HPDE6-E6E7 (cell line): ENCODE data around the gene CD74.

Experiments used
- DNase-seq: peaks from one replicate; pipeline ENCODE4 v3.0.0; 2011; ENCODE audit warnings: missing footprints; ENCODE audit errors: extremely low spot score

Gene CD74

DNA sequence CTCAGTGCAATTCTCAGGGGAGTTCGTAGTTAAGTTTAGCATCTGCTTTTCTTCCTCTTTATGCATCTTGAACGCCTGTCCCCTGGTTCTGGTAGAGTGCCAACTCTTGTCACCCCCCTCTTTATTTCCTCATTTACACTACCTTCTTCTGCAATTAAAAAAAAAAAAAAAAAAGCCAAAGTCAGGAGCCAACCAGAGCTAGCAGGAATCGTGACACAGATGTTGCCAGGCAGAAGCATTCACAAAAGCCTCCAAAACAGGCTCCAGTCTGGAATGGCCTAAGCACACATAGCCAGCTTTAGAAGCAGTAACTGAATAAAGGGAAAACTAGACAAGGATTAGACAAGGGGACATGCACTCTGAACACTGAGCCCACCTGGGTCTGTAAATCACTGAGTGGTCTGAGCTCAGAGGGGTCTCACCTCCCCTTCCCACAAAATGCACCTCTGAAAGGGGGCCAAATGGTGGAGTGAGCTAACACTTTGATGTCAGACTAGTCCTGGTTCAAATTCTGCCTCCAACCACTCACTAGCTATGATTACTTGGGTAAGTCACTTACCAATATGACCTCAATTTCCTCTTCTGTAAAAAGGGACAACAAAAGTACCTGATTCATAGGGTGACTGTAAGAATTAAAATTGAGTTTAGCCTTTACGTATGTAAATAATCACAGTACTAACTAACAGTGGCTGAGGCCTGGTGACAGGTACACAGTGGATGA lies 2.0 kb downstream of the CD74 start:
- DNase-seq: peak; percentile 78

DNA sequence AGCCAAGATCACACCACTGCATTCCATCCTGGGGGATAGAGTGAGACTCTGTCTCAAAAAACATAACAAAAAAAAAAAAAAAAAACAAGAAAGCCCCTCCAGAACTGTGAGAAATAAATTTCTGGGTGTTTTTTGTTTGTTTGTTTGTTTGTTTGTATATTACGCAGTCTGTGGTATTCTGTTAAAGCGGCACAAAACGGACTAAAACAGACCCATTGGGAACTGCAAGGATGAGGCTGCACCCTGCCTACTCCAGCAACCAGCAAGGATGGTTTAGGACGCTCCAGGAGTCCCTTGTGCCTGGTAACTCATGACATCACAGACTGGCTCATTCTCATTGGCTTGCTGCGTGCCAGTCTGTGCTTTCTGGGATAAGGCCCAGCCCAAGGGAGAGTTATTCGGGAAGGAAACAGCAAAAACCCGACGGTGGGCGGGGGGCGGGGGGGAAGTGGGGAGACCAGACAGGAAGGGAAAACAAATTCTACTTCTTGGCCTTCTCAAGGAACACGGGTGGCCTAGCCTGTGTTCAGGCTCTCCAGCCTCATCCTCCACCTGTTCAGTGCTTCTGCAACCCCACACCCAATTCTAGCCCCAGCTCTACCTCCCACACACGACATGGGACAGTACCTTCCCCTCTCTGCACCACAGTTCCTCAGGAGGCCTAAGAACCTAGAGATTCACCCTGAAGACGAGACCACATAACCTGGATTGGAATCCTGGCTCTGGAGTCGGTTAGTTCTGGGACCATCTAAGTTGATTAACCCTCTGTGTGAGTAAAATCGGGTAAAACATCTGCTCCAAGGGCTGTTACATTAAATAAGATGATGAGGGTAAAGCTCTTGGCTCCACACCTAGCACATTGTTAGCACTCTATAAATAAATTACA lies 2.8 kb downstream of the CD74 start:
- peak; percentile 100 for DNase-seq

DNA sequence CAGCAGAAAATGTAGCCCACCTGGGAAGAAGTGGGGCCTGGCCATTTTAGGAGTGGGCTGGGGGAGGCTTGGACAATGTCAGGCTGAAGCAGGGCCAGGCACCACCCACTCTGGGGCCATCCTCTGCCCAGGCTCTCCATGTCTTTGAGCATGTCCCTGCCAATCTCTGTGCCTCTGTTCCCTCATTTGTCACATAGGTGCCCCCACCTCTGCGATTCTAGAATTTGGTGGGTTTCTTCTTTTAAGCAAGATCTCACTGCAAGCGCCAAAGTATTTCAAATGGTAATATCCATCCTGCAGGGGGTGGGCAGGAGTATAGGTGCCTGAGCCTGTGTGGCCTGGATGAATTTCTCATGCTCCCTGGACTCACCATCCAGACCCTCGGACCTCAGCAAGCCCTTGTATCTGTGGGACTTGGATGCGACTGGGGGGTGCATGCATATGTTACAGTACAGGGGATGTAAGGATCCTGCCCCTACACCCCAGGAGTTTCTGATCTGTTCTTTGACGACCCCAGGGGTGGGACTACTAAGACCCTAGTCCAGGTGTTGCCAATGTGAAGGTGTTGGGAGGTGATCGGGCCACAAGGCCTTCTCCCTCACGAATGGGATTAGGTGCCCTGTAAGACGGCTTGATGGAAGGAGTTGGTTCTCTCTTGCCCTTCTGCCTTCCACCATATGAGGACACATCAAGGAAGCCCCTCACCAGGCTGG lies 4.3 kb downstream of the CD74 start:
- no peak for DNase-seq

DNA sequence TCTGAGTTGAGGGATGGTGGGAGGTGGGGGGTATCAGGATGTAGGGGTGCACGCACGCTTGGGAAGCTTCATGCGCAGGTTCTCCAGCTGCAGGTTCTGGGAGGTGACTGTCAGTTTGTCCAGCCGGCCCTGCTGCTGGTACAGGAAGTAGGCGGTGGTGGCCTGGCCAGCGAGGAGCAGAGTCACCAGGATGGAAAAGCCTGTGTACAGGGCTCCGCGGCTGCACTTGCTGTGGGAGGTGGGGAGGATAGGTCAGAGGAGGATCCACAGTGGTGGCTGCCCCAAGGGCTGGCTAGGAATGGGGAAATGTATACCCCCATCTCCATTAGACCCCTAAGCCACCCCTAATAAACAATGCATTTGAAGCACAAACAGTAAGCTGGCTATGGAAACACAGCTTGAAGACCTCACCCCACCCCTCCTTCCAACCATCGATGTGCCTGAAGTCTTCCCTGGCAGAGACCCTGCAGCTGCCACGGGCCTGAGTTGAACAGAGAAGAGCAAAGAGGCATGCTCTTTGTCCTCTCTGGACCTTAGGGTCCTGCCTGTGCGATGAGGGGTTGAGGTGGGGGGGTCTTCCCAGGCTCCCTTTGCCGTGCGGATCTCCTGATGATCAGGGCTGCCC lies 5.5 kb downstream of the CD74 start:
- no peak for DNase-seq

DNA sequence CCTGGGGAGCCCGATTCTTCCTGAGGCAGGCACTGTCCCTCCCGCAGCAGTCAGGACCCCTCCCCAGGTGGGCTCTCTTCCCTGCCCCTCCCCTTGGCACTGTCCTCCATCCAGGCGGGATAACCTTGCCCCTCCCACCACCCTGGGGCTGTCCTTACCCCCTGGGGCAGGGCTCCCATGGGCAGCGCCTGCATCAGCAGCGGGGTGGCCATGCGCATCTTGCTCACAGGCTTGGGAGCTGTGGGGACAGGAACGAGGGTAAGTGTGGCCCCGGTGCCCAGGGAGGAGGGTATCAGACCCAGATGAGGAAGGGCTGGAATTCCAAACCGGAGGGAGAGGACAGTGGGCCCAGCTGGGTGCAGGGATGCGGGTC lies 6.0 kb downstream of the CD74 start:
- no peak for DNase-seq

DNA sequence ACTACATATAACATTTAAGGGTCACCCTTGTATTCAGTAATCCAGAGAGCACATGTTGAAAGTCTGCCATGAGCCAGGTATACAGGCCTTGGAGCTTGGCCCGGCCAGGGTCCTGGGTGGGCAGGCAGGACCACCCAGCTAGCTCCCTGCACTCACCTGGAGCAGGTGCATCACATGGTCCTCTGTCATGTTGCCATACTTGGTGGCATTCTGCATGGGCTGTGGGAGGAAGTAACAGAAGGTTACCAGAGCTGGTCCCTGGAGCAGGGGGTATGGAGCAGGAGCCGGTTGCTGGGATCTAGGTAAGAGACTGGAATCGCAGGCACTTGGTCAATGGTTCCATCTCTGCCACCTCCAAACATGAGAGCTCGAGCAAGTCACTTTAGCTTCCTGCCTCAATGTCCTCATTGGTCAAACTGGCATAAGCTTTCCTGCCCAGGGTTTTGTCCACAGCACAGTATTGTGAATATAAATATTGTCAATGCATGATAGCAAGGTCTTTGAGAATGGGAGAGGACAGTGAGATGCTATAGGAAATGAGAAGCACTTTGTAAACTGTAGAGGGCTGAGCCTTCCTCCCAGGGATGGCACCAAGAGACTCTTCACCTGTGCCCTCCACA lies 6.5 kb downstream of the CD74 start:
- DNase-seq: no peak

DNA sequence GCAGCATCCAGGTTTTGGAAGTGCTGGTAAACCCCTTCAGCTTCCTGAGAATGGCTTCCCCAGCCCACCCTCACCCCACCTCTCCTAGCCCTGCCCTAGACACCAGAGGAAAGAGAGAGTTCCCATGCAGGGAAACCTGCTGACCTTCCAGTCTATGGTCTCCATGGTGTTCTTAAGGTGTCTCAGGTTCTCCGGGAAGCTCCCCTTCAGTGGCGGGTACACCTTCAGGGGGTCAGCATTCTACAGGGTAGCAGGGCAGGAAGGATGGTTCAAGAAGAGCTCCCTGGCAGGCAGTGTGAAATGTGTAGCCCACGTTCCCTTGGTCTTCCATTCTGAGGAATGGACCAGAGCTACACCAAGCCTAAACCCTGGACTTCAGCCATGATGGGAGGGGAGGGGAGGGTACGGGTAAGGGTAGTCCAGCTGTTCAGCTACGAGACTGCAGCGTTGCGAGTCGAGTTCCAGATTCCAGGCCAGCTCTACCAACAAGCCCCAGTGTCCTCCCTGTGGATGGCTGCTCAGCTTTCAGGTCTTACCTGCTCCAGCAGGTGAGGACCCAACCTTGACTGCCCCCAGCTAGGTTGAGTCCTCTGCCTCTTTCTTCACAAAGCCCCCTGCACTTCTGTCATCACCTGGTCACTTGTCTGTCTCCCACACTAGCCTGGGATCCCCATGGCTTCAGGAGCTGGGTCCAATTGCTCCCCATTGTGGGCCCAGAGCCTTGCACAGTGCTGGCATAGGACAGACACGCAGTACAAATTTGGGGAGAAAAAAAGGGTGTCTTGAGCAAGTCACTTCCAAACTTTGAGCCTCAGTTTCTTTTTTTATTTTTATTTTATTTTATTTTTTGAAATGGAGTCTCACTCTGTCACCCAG lies 7.5 kb downstream of the CD74 start:
- DNase-seq: no peak

DNA sequence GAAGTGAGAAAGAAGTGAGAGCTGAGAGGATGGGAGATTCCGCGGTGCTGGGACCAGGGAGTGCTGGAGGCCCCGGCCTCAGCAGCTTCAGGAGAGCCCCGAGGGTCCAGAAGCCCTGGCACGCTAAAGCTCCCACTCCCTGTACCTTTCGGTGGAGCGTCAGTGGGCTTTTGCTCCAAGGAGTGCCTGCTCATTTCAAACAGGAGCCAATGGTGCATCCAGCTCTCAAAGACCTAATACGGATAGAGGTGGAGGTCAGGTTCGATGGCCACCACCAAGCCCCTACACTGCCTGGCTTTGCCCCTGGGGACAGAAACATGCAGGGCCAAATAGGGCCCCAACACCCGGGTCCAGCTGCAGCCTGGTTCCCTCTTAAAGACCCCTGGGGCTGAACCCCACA lies 8.2 kb downstream of the CD74 start:
- DNase-seq: no peak

DNA sequence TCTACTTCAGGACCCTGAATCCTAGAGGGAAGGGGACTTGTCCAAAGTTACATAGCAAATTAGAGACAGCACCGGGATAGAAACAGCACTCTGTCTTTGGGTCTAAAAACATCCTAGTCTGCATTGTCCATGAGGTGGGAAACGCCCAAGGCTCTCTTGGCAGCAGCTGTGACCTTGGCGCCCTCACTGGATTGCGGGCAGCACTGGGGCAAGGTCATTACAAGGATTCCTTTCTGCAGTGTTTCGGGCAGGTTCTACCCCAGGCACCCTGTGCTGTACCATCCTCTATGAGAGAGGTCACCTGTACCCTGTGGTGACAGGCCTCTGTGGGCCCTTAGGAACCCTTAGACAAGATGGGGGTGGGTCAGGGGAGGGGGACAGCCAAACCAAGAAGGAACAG lies 8.6 kb downstream of the CD74 start:
- DNase-seq: no peak

DNA sequence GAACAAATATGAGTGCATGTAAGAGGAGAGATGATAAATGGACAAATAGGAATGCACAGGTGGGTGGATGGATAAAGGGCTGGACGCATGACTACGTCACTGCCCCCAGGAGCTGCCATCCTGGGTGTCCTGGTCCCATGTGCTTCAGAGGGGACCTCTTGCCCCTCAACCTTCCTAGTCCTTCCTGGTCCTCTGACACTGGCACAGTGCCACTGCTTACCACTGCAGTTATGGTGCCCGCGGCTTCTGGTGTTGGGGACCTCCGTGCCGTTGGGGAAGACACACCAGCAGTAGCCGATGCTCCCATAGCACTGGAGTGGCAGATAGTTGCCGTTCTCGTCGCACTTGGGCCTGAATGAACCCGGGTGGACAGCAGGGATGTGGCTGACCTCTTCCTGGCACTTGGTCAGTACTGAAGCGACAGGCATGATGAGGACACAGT lies 9.8 kb downstream of the CD74 start:
- DNase-seq: no peak

DNA sequence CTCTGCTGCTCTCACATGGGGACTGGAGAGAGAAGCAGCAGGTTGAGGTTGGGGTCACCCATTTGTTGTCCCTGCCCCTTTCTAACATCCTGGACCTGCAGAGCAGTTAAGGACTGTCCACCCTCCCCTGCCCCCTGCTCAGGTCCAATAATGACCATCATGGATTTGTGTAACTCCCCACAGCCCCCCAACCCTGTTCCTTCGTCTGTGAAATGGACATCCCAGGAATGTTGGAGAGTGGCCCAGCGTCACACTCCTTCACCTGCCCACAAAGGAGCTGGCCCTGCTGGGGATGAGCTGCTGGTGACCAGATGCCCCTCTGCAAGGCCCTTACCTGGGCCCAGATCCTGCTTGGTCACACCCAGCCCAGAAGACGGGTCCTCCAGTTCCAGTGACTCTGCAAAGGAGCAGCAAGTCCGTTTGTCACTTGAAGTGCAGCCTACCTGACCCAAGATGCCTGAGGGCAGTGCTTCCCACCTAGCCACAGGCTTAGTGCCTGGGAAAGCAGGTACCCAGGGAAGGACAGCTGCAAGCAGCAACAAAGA lies 10.4 kb downstream of the CD74 start:
- no peak for DNase-seq

DNA sequence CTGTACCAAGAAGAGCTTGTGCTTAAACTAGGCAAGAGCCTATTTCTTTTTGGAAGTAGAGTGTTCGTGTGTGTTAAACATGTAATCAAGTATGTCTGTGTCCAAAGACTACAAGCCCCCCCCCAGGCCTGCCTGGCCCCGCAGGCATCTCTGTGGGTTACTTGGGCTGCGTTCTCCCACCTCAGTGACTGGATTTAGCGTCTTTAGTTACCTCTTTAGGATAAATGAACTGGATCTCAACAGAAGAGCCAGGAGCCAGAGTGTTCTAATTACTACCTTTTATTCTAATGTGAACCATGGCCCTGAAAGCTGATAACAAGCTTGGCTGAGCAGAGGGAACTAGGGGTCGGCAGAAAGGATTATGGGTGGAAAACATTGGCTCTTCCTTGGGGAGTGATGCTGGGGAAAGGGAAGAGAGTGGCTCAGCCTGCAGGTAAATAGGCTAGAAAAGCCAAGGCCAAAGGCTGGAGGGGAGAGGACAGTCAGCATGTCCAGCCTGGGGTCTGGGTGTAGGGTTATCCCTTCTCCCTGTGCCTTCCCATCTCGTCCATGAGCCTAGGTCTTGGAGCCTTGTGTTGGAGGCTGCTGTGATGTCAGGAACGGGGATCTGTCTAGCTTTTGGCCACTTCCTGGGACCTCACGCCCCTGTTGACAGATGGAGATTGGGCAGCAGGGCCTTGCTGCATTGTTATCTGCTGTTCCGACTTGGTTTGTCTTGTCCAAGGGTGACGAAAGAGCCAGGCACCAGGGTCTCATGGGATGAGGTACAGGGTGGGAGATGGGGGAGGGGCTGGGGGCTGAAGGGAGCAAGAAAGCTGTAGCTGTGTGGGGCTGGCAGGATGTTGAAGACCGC lies 11.1 kb downstream of the CD74 start:
- DNase-seq: no peak

DNA sequence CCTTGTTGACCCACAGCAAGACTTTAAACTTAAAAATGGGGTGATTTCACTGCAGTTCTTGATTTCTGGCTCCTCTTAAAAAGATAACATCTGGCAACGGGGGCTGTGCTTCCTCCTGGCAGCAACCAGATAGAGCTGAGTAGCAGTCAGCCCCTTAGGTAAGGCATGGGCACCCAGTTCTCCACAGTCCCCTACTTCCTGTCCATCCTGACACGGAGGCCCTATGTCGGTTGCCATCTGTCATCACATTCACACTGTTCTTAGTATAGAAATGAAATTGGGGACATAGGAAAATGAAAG lies 11.7 kb downstream of the CD74 start:
- no peak for DNase-seq

DNA sequence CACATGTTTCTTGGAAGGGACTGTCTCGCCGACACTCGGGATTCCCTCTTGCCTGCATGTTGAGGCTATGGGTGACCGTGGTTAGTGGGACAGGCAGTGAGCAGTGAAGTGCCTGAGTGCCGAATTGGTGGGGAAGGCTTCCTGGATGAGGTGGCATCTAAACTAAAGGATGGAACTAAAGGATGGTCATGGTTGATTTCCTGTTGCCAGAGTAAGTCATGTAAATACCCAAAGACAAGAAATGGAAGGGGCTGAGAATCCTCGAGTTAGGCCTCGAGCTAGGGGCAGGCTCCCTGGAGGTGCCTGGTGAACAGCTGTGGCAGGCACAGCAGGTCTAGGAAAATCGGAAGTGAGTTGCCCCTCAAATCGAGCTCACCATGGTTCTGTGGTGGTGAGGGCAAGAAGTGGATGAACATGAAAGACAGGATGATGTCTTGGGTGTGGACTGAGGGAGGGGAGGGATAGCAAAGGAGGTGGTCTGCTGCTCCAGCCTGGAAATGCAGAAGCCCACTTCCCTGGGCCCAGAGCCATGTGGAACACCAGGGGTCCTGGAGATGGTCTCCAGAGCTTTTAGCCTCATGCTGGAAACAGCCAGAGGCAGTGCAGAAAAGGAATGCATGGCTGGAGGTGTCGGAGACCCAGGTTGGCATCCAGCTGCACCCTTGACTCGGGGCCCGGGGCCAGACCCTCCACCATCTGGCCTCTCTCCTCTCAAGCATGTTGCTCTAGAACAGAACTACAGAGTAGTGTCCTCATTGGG lies 12.2 kb downstream of the CD74 start:
- DNase-seq: no peak

DNA sequence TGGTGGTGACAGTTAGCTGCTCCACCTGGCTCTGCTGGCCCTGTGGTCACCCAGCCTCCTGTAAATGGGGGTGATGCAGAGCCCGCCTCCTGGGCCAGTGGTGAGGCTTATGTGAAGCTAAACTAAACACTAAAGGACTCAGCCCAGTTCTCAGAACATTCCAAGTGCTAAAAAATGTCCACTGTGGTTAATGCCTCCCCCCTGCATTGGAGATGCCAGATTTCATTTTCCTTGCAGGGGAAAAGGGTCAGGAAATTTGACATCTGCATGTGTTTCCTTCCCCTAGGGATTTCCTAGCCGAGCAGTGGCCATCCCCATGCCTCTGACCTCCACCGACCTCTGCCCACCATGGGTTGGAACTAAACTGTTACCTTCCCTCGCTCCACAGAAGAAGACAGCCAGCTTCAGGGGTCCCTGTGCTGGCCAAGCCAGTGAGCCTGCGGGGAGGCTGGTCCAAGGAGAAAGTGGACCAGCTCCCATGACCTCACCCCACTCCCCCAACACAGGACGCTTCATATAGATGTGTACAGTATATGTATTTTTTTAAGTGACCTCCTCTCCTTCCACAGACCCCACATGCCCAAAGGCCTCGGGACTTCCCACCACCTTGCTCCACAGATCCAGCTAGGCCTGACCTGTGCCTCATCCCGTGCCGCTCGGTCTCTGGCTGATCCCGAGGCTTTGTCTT lies 13.0 kb downstream of the CD74 start:
- no peak for DNase-seq

DNA sequence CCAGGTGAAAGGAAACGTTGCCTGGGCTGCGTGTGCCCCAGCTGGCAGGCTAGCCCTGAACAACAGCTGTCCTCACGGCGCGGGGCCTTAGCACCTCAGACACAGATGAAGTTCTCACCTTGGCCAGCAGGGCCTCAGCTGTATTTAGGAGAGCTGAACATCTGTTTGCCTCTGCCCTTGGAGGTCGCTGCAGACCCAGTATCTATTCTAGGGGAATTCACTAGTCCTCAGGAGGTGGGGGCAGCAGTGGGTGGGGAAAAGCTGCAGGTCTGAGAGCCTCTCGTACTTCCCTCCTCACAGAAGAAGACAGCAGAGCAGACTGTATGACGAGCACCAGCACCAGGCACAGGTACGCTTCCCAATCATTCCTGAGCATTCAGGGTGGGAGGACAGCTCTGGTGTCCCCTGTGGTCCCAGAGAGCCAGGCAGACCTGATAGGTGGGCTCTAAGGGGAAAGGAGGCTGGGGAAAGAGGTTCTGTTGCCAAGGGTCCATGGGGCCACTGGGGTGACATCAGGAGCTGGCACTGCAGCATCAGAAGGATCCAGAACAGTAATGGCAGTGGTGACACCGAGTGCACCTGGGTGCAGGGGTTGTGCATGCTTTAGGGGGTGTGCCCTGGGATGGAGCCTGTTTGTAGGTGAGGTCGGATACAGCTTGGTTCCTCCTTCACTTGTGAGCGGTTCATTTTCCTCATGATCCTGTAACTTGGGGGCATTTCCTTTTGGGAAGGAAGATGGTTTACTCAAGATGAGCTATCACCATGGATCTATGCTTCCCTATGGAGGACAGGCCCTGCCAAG lies 13.8 kb downstream of the CD74 start:
- DNase-seq: no peak
